H1 (cell line): ENCODE measurements around the gene FTCDNL1. TPM values are rescaled to one million over a fixed set of nuclear protein-coding genes. Genes with fewer than 3 reads are reported as not detected.

Experiments used
- CTCF ChIA-PET: fragments of 300-600 bp; sonication (Branson Sonifier 250); formaldehyde crosslinking; loops from one replicate; lab custom pipeline; 2021; ENCODE audit not compliant: partially characterized antibody; lab: Charles Lee
- POLR2A ChIA-PET: fragments of 300-600 bp; sonication (Branson Sonifier 250); formaldehyde crosslinking; loops from one replicate; lab custom pipeline; 2021; ENCODE audit warnings: inconsistent platforms; ENCODE audit not compliant: partially characterized antibody; lab: Charles Lee
- DNase-seq, 2 experiments: peaks; one replicate each; pipeline versions ENCODE4 v3.0.0 to v3.0.0-alpha.2; 2010 to 2022; ENCODE audit warnings: low spot score in 2 of 2, low read depth in 1 of 2, mixed read lengths in 1 of 2
- FAIRE-seq: peaks from 2 replicates; lab custom pipeline; 2011; peaks lifted over from hg19 to GRCh38; lab: Jason Lieb, UNC
- H2AFZ ChIP-seq: 2 replicates; pipeline ENCODE4 v1.8.1; 2012; ENCODE audit warnings: low read length, inconsistent platforms
- H2AK5ac ChIP-seq: 2 replicates; pipeline ENCODE4 v1.6.1; 2013; ENCODE audit warnings: low read depth, low read length
- H2BK120ac ChIP-seq: replicated peaks from 2 replicates; pipeline ENCODE3; 2013; ENCODE audit warnings: low read depth, low read length, inconsistent platforms
- H2BK12ac ChIP-seq: 2 replicates; pipeline ENCODE4 v1.6.1; 2013; ENCODE audit warnings: low read depth, low read length
- H2BK15ac ChIP-seq: 2 replicates; pipeline ENCODE4 v1.6.1; 2013; ENCODE audit warnings: low read length
- H2BK20ac ChIP-seq: 2 replicates; pipeline ENCODE4 v1.6.1; 2013; ENCODE audit warnings: low read length
- H2BK5ac ChIP-seq: 2 replicates; pipeline ENCODE4 v1.6.1; 2013; ENCODE audit warnings: low read depth, low read length
- H3K14ac ChIP-seq: 2 replicates; pipeline ENCODE4 v1.6.1; 2013; ENCODE audit warnings: inconsistent platforms; ENCODE audit not compliant: insufficient read length
- H3K18ac ChIP-seq: 2 replicates; pipeline ENCODE4 v1.6.1; 2013; ENCODE audit warnings: low read length; ENCODE audit errors: extremely low read depth
- H3K23ac ChIP-seq: 2 replicates; pipeline ENCODE4 v1.6.1; 2013; ENCODE audit warnings: inconsistent platforms; ENCODE audit not compliant: insufficient read length
- H3K23me2 ChIP-seq: 2 replicates; pipeline ENCODE4 v1.6.1; 2013; ENCODE audit warnings: low read depth, low read length
- H3K27ac ChIP-seq: 2 replicates; pipeline ENCODE4 v1.6.1; 2011; ENCODE audit warnings: low read depth, low read length, inconsistent platforms
- H3K27me3 ChIP-seq, 4 experiments: replicated peaks in 1 of 4; 1 replicate in 1 of 4; 2 replicates in 3 of 4; pipeline versions ENCODE4 v1.6.1 to v1.8.1; 2011 to 2013; ENCODE audit warnings: low read length in 3 of 4, mild to moderate bottlenecking in 3 of 4, inconsistent platforms in 2 of 4, mixed read lengths in 2 of 4, moderate library complexity in 1 of 4; ENCODE audit not compliant: control insufficient read depth in 3 of 4, insufficient read depth in 3 of 4; ENCODE audit errors: extremely low read depth in 1 of 4
- H3K36me3 ChIP-seq, 4 experiments: 2 replicates each; pipeline versions ENCODE4 v1.6.1 to v1.8.1; 2011 to 2013; ENCODE audit warnings: mild to moderate bottlenecking in 4 of 4, low read length in 3 of 4, moderate library complexity in 2 of 4, control low read depth in 1 of 4, inconsistent platforms in 1 of 4; ENCODE audit not compliant: insufficient read depth in 4 of 4, control insufficient read depth in 2 of 4
- H3K4ac ChIP-seq: replicated peaks from 2 replicates; pipeline ENCODE3; 2013; ENCODE audit warnings: low read length, low read depth, mixed read lengths, inconsistent platforms; ENCODE audit not compliant: insufficient read length
- H3K4me1 ChIP-seq, 4 experiments: replicated peaks in 1 of 4; 1 replicate in 1 of 4; 2 replicates in 3 of 4; pipeline versions ENCODE4 v1.6.1 to v1.8.1; 2011 to 2013; ENCODE audit warnings: low read length in 3 of 4, inconsistent platforms in 2 of 4, mixed read lengths in 1 of 4; ENCODE audit not compliant: insufficient read depth in 4 of 4, control insufficient read depth in 3 of 4
- H3K4me2 ChIP-seq, 2 experiments: 2 replicates each; pipeline versions ENCODE4 v1.6.1 to v1.8.1; 2011 to 2013; ENCODE audit warnings: low read depth in 2 of 2, low read length in 2 of 2, control low read depth in 1 of 2, inconsistent platforms in 1 of 2, mild to moderate bottlenecking in 1 of 2; ENCODE audit not compliant: insufficient read depth in 1 of 2
- H3K4me3 ChIP-seq, 4 experiments: fragments of 200-600, 300-600 bp in 1 of 4; sonication (generic), shearing (Covaris generic), sonication (Bioruptor Twin) in 1 of 4; 2 replicates each; pipeline versions ENCODE4 v1.5.1 to v1.8.1; 2011 to 2016; ENCODE audit warnings: low read length in 4 of 4, low read depth in 3 of 4, control low read depth in 2 of 4, inconsistent platforms in 2 of 4, mild to moderate bottlenecking in 2 of 4, mixed read lengths in 1 of 4, moderate library complexity in 1 of 4; ENCODE audit not compliant: insufficient read depth in 2 of 4; ENCODE audit errors: extremely low read depth in 1 of 4
- H3K56ac ChIP-seq: replicated peaks from 2 replicates; pipeline ENCODE3; 2013; ENCODE audit warnings: low read depth, mild to moderate bottlenecking, mixed read lengths, low read length, inconsistent platforms; ENCODE audit not compliant: insufficient read length
- H3K79me1 ChIP-seq: 2 replicates; pipeline ENCODE4 v1.6.1; 2013; ENCODE audit warnings: low read depth, low read length, control low read depth
- H3K79me2 ChIP-seq, 2 experiments: 2 replicates each; pipeline versions ENCODE4 v1.6.1 to v1.8.1; 2012 to 2013; ENCODE audit warnings: low read length in 2 of 2, mild to moderate bottlenecking in 2 of 2, inconsistent platforms in 1 of 2; ENCODE audit not compliant: insufficient read depth in 2 of 2, control insufficient read depth in 1 of 2
- H3K9ac ChIP-seq, 4 experiments: replicated peaks in 1 of 4; 1 replicate in 1 of 4; 2 replicates in 3 of 4; pipeline versions ENCODE4 v1.6.1 to v1.8.1; 2011 to 2013; ENCODE audit warnings: low read depth in 3 of 4, low read length in 3 of 4, control low read depth in 2 of 4, mild to moderate bottlenecking in 2 of 4, moderate library complexity in 2 of 4, inconsistent platforms in 1 of 4; ENCODE audit errors: extremely low read depth in 1 of 4
- H3K9me3 ChIP-seq, 2 experiments: 2 replicates each; pipeline versions ENCODE4 v1.6.1 to v1.8.1; 2012 to 2013; ENCODE audit warnings: mild to moderate bottlenecking in 2 of 2, moderate library complexity in 2 of 2, control low read depth in 1 of 2, inconsistent platforms in 1 of 2, low read depth in 1 of 2, low read length in 1 of 2, mixed read lengths in 1 of 2; ENCODE audit not compliant: insufficient read depth in 2 of 2
- H4K20me1 ChIP-seq, 2 experiments: replicated peaks in 1 of 2; 2 replicates each; pipeline versions ENCODE3 to v1.8.1; 2011 to 2013; ENCODE audit warnings: inconsistent platforms in 2 of 2, low read length in 2 of 2, mild to moderate bottlenecking in 1 of 2; ENCODE audit not compliant: insufficient read depth in 2 of 2, control insufficient read depth in 1 of 2
- H4K5ac ChIP-seq: 2 replicates; pipeline ENCODE4 v1.6.1; 2013; ENCODE audit warnings: low read length, low read depth, mixed read lengths, inconsistent platforms; ENCODE audit not compliant: insufficient read length
- H4K8ac ChIP-seq: 2 replicates; pipeline ENCODE4 v1.8.0; 2013; ENCODE audit warnings: mild to moderate bottlenecking, moderate library complexity, low read length, inconsistent platforms; ENCODE audit not compliant: insufficient read depth; ENCODE audit errors: extremely low read depth
- H4K91ac ChIP-seq: replicated peaks from 2 replicates; pipeline ENCODE3; 2013; ENCODE audit warnings: low read length, mixed read lengths, inconsistent platforms; ENCODE audit not compliant: insufficient read length
- ATF2 ChIP-seq: IDR thresholded peaks from 2 replicates; pipeline ENCODE4 v1.6.1; 2012; ENCODE audit warnings: low read length, inconsistent platforms
- BACH1 ChIP-seq: IDR thresholded peaks from 2 replicates; pipeline ENCODE4 v1.6.1; 2012; ENCODE audit warnings: low read length, improper control_type of control experiment
- BRCA1 ChIP-seq: IDR thresholded peaks from 2 replicates; pipeline ENCODE4 v1.6.1; 2012; ENCODE audit warnings: low read depth, low read length, improper control_type of control experiment
- CHD2 ChIP-seq: IDR thresholded peaks from 2 replicates; pipeline ENCODE4 v1.6.1; 2012; ENCODE audit warnings: low read length, improper control_type of control experiment
- EGR1 ChIP-seq: IDR thresholded peaks from 2 replicates; pipeline ENCODE4 v1.6.1; 2011; ENCODE audit warnings: low read depth, low read length, borderline replicate concordance
- HDAC2 ChIP-seq, 2 experiments: fragments of 300-600 bp in 1 of 2; sonication (generic) in 1 of 2; IDR thresholded peaks; 2 replicates each; pipeline ENCODE4 v1.6.1; 2011 to 2012; ENCODE audit warnings: low read depth in 2 of 2, low read length in 2 of 2, mild to moderate bottlenecking in 2 of 2, moderate library complexity in 2 of 2, borderline replicate concordance in 1 of 2, inconsistent platforms in 1 of 2
- JUN ChIP-seq: IDR thresholded peaks from 2 replicates; pipeline ENCODE4 v1.6.1; 2011; ENCODE audit warnings: low read depth, mild to moderate bottlenecking, improper control_type of control experiment, low read length
- KDM4A ChIP-seq: IDR thresholded peaks from one replicate; pipeline ENCODE4 v1.7.1; 2012; ENCODE audit warnings: low read depth, mild to moderate bottlenecking, moderate library complexity, low read length, inconsistent platforms; ENCODE audit not compliant: severe bottlenecking
- KDM5A ChIP-seq: fragments of 200-600 bp; IDR thresholded peaks from 2 replicates; pipeline ENCODE4 v1.7.1; 2012; ENCODE audit warnings: mild to moderate bottlenecking, low read length, inconsistent platforms, mixed read lengths
- PHF8 ChIP-seq: fragments of 200-600 bp; sonication (generic); conservative IDR thresholded peaks from 2 replicates; pipeline ENCODE4 v1.7.1; 2012; ENCODE audit warnings: low read depth, mild to moderate bottlenecking, inconsistent platforms, low read length, moderate library complexity
- SAP30 ChIP-seq: fragments of 300-600 bp; sonication (generic); IDR thresholded peaks from 2 replicates; pipeline ENCODE4 v1.7.1; 2012; ENCODE audit warnings: low read length, moderate library complexity, mild to moderate bottlenecking, inconsistent platforms; ENCODE audit not compliant: insufficient read depth, insufficient replicate concordance
- SIRT6 ChIP-seq: IDR thresholded peaks from one replicate; pipeline ENCODE4 v1.7.1; 2012; ENCODE audit warnings: low read length, inconsistent platforms
- SP2 ChIP-seq: IDR thresholded peaks from 2 replicates; pipeline ENCODE4 v1.6.1; 2012; ENCODE audit warnings: mild to moderate bottlenecking, low read length, inconsistent platforms
- WGBS, 2 experiments: shearing (Covaris generic) in 1 of 2; methylation state at CpG; one replicate each; pipeline versions ENCODE4 v1.1.6 to v1.1.7; 2013 to 2015; ENCODE audit warnings: low lambda C conversion rate in 2 of 2, mixed read lengths in 2 of 2, inconsistent platforms in 1 of 2, low coverage in 1 of 2, missing lambda C conversion rate in 1 of 2; ENCODE audit not compliant: insufficient replicate concordance in 2 of 2, insufficient coverage in 1 of 2, insufficient read length in 1 of 2; ENCODE audit errors: extremely low coverage in 1 of 2, missing lambda C conversion rate in 1 of 2; 5-methylcytosine and 5-hydroxymethylcytosine counted together
- polyA plus RNA-seq, 7 experiments: library from polyadenylated mRNA; depleted of rRNA in 3 of 7; stranded (reverse) in 5 of 7; unstranded in 2 of 7; fragments of >200 nt in 5 of 7; fragments of 200-250 nt in 2 of 7; gene quantifications; 1 replicate in 5 of 7; 2 replicates in 1 of 7; 4 replicates in 1 of 7; pipeline versions ENCODE4 v1.2.1 to v1.2.3, GENCODE V29; 2011 to 2013; ENCODE audit warnings: missing spikeins in 2 of 7, mixed read lengths in 2 of 7
- total RNA-seq: library from RNA; stranded (reverse); fragmentation: NEBNext Ultra II Directional; extraction: Animal tissue kit (Norgen Biotek cat#: 25700); gene quantifications from 2 replicates; pipeline ENCODE4 v1.2.1, GENCODE V29; 2021

Gene FTCDNL1
- total and polyA plus RNA-seq, 2 of the 8 experiments (the other 6 are each of a cell fraction or from before 2014, with no cell fraction given) = 0.41 to 0.97 TPM

- FAIRE-seq (no peak), DNase-seq (no peak)
- no peak overlapping the region for H3K14ac ChIP-seq
- H3K4me2 ChIP-seq = peak overlapping the region; percentile 79 to 86
- no peaks in the 10 kb centered on the region for H3K79me2 ChIP-seq
- no peaks in the 10 kb centered on the region for H4K20me1 ChIP-seq
- CTCF ChIA-PET = interaction anchor here (1.4 to 2.2 kb wide), 2 partner anchors 11 to 126 kb away, joined by 4 to 16 read pairs; no protein-coding TSS in a partner anchor
- 0 out of 2 replicates have a peak overlapping the region, but pooled peaks have one; percentile 70 for H2AFZ ChIP-seq
- no peak overlapping the region for H2BK5ac ChIP-seq
- H2BK15ac ChIP-seq = no peak overlapping the region
- no peak overlapping the region for H3K4ac ChIP-seq
- peaks cover 0 to 2% (median under 1%) of the 10 kb centered on the region in 4 experiments; a peak in 2 of 7 replicates for H3K27me3 ChIP-seq
- WGBS, 2 experiments = 27% methylated on average over 8 of the region's 8 CpGs; no CpG with 5 or more reads in 1 of the 2 experiments
- H2BK12ac ChIP-seq = 0 out of 2 replicates have a peak overlapping the region, but pooled peaks have one; percentile 32
- H2BK120ac ChIP-seq = no peak overlapping the region
- no peak overlapping the region for H4K5ac ChIP-seq
- H2AK5ac ChIP-seq = no peak overlapping the region
- H3K23me2 ChIP-seq = peaks cover 2% of the 10 kb centered on the region; the same call in 1 of the 2 replicates
- peaks cover 0 to 9% (median 3%) of the 10 kb centered on the region in 4 experiments; a peak in 3 of 7 replicates for H3K4me1 ChIP-seq
- no peaks in the 10 kb centered on the region for H3K36me3 ChIP-seq
- H3K56ac ChIP-seq = no peak overlapping the region
- H4K91ac ChIP-seq = no peak overlapping the region
- no peaks in the 10 kb centered on the region for H3K79me1 ChIP-seq
- no peak overlapping the region for H3K18ac ChIP-seq
- no peaks in the 10 kb centered on the region for H3K9me3 ChIP-seq
- H2BK20ac ChIP-seq = no peak overlapping the region
- H4K8ac ChIP-seq = peak overlapping the region; percentile 19; the same call in 1 of the 2 replicates
- H3K4me3 ChIP-seq = peak overlapping the region in 3 of 4 experiments; percentile 56 to 81 (median 70); a peak in 5 of 8 replicates
- no peak overlapping the region for H3K23ac ChIP-seq
- H3K9ac ChIP-seq = no peak overlapping the region
- no peak overlapping the region for H3K27ac ChIP-seq
- POLR2A ChIA-PET = no interaction called here
- TF ChIP-seq SP2 (no peak), HDAC2 (IDR thresholded peaks at IDR 0.05; ENCODE audit: borderline replicate concordance in 1 of 2, low read depth in 2 of 2, low read length in 2 of 2) (no peak), KDM4A (no peak), JUN (no peak), SIRT6 (no peak), KDM5A (no peak), ATF2 (no peak), SAP30 (no peak), BACH1 (no peak), CHD2 (no peak), PHF8 (no peak), EGR1 (no peak), BRCA1 (no peak)
These were observed 464 bp upstream of the FTCDNL1 start for GRCh38 chr2:199851501-199851810.
